DOHH2 (cell line): ENCODE results near the gene SLFN12L.

Experiments used
- EZH2phosphoT487 ChIP-seq: fragments of 200-600 bp; sonication (generic); IDR thresholded peaks from 2 replicates; pipeline ENCODE4 v1.6.1; 2017; ENCODE audit warnings: borderline replicate concordance, mild to moderate bottlenecking, antibody characterized with exemption, low read length, moderate library complexity, mixed read lengths
- TF ChIP-seq, protein P1 (sequence below): fragments of 200-600 bp; sonication (generic); IDR thresholded peaks from one replicate; pipeline ENCODE4 v1.5.1; 2014; ENCODE audit warnings: antibody characterized with exemption, mild to moderate bottlenecking, low read depth, low read length; ENCODE audit not compliant: poor library complexity, severe bottlenecking

DNA sequence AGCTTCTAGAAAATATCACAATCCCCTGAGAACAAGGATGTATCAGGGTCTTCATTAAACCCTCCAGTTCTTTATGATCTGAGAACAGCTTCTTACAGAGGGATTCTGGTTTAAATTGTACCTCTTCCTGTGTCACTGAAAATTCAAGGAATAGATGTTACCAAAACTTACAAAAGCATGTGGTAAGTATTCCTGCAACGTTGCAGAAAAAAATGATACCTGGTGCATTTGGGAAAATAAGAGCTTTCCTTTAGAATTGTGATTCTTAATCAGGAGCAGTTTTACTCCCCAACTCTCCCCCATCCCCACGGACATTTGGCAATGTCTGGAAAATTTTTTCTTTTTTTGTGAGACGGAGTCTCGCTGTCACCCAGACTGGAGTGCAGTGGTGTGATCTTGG is 15.8 kb upstream of the SLFN12L start:
- TF ChIP-seq, protein P1, sequence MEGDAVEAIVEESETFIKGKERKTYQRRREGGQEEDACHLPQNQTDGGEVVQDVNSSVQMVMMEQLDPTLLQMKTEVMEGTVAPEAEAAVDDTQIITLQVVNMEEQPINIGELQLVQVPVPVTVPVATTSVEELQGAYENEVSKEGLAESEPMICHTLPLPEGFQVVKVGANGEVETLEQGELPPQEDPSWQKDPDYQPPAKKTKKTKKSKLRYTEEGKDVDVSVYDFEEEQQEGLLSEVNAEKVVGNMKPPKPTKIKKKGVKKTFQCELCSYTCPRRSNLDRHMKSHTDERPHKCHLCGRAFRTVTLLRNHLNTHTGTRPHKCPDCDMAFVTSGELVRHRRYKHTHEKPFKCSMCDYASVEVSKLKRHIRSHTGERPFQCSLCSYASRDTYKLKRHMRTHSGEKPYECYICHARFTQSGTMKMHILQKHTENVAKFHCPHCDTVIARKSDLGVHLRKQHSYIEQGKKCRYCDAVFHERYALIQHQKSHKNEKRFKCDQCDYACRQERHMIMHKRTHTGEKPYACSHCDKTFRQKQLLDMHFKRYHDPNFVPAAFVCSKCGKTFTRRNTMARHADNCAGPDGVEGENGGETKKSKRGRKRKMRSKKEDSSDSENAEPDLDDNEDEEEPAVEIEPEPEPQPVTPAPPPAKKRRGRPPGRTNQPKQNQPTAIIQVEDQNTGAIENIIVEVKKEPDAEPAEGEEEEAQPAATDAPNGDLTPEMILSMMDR = no peak
- no peak for TF ChIP-seq EZH2phosphoT487
